RPMI8226 (cell line): Measurements from ENCODE around the gene PRKAG2.
"Not testable (repeated sequence)": the region's sequence is repeated elsewhere in the genome, so short reads cannot be mapped to it uniquely, and the experiment has no call there.

ENCODE experiments used
- DNase-seq: peaks from one replicate; pipeline ENCODE4 v3.0.0-alpha.2; 2015

PRKAG2 gene

DNA sequence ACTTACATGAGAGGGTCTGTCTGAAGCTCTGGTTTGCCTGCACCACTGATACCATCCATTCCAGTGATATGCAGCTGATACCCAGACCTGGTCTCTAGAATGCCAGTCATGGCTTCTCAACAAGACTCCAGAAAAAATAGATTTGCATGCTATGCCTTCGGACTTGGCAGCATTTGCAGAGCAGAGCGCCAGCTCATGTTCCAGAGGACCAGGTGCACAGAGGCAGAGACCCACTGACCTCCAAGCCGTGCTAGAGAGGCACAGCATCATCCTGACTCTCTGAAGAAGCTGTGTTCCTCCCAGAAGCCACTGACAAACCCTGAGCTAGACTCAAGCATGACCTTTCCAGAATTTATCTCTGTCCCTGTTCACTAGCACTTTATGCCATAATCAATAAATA, 6.9 kb upstream of the PRKAG2 start:
- DNase-seq, result no peak

DNA sequence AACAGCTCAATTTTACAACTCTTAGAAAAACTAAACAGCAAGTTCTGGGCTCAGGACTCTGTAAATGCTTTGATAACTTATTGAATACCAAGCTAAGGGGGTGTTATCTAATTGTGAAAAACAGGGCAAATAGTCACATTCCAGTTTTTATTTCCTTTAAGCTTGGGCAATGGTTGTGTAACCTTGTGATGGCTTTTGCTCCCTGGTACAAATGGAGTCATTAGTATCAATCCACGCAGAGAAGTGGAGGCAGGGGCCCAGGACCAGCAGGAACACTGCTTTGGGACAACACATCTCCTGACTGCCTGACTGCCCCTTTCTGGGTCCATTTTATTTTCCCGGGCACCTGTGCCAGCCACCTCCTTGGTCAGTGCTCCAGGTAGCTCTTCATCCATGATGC, 5.8 kb upstream of the PRKAG2 start:
- DNase-seq, result no peak

GRCh38 chr7:151880688-151881087, 3.8 kb upstream of the PRKAG2 start:
- DNase-seq, result no peak

DNA sequence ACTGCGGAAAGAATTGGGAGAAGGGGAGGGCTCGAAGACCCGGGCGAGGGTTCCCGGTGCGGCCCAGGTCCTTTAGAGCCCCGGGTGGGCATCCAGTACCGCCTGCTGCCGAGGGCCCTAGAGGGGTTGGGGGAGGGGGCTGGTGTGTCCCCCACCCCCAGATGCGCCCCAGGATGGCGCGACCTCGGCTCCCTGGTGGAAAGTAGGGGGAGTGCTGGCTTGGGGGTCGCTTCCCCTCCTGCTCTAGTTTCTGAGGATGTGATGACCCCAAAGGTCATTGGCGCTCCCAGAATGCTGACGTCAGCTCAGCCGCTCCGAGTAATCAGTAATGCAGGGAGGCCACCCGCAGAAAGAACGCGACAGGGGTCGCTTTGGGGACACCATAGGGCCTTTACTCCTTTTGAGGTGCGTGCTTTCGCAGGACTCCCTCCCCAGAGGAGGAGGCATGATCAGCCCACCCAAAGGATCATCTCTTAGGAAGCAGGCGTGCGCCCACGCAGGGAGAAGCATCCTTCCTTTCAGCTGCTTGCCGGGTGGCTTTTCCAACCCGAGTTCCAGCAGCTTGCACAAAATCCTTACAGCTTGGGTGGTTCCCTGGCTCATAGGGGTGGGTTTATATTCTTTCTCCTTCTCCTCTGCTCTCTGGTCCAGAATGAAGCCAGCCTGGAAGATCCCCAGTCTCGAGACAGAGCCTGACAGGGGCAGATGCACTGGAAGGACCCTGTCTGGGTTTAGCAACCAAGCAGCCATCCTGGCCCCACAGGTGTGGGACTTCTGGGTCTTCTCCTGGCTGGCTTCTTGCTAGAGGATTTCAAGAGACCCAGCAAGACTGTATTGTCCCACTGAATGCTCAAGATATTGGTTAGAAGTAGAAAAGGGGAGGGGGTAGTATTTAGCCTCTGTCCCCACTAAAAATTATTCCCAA, 1.3 kb upstream of the PRKAG2 start:
- DNase-seq, result no peak

GRCh38 chr7:151875942-151876898, 695 bp downstream of the PRKAG2 start:
- peak; percentile 60 for DNase-seq

DNA sequence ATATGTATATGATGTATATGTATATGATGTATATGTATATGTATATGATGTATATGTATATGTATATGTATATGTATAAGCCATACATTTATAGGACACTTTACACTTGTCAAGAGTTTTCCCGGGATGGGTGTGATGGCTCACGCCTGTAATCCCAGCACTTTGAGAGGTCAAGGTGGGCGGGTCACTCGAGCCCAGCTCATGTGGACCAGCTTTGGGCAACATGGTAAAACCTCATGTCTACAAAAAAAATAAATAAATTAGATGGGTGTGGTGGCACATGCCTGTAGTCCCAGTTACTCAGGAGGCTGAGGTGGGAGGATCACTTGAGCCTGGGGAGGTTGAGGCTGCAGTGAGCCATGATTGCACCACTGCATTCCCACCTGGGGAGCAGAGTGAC, 2.4 kb downstream of the PRKAG2 start:
- DNase-seq, result not testable (repeated sequence)

GRCh38 chr7:151873402-151873965, 3.4 kb downstream of the PRKAG2 start:
- DNase-seq, result no peak

GRCh38 chr7:151872531-151873401, 4.1 kb downstream of the PRKAG2 start:
- DNase-seq, result no peak

GRCh38 chr7:151871904-151872303, 5.0 kb downstream of the PRKAG2 start:
- DNase-seq, result no peak

GRCh38 chr7:151871189-151871735, 5.7 kb downstream of the PRKAG2 start:
- DNase-seq, result no peak

DNA sequence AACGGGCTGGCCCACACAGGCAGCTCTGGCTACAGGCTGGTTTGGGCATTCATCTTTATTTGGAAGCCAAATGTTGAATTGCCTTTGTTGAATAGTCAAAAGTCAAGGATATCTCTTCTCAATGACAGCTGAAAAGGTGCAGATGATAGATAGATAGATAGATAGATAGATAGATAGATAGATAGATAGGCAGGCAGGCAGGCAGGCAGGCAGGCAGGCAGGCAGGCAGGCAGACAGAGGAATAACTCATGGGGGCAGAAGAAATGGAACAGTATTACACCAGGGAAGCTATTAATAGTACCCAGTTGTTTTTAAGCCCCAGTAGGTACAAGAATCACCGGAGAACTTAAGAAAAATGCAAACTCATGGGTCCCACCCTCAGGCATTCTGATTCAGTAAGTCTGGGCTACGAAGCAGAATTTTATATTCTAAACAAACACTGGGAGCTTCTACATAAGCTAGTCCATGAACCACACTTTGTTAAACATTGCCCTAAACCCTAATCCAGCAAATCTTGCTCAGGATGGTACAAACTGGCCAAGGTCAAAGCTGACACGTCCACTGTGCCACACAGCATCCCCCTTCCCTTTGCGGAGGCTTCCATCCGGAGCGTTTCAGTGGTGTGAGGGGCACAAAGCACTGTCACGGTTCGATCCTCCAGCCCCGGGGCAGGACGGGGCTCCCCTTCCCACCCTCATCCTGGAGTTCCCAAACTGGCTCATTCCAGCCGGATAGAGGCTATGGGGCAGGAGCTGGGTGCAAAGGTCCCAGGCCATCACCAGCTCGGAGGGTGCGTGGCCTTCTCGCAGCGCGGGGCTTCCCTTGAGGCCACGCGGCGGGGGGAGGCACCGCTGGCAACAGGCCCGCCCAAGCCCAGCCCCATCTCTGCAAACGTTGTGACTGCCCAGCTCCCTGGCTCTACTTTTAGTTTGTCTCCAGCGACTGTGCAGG, 6.7 kb downstream of the PRKAG2 start:
- DNase-seq, result no peak

- DNase-seq, result no peak
These were observed 7.5 kb downstream of the PRKAG2 start for GRCh38 chr7:151869455-151869854.

DNA sequence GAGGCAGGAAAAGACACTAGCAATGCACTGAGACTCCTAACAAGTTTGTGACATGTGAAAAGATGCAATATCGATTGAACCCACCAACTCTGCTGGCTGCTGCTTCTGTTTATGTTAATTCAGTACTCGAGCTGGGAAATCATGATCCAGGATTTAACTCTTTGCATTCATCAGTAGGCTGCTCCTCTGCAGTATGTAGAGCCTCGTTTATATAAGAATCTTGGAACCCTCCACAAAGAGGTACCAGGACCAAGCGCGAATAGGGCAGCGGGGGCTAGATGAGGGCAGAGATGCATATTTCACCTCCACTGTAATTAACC, 7.8 kb downstream of the PRKAG2 start:
- no peak for DNase-seq

- DNase-seq, result no peak
These were observed 8.4 kb downstream of the PRKAG2 start for GRCh38 chr7:151868396-151869108.

- DNase-seq, result no peak
These were observed 9.0 kb downstream of the PRKAG2 start for GRCh38 chr7:151867912-151868311.

DNA sequence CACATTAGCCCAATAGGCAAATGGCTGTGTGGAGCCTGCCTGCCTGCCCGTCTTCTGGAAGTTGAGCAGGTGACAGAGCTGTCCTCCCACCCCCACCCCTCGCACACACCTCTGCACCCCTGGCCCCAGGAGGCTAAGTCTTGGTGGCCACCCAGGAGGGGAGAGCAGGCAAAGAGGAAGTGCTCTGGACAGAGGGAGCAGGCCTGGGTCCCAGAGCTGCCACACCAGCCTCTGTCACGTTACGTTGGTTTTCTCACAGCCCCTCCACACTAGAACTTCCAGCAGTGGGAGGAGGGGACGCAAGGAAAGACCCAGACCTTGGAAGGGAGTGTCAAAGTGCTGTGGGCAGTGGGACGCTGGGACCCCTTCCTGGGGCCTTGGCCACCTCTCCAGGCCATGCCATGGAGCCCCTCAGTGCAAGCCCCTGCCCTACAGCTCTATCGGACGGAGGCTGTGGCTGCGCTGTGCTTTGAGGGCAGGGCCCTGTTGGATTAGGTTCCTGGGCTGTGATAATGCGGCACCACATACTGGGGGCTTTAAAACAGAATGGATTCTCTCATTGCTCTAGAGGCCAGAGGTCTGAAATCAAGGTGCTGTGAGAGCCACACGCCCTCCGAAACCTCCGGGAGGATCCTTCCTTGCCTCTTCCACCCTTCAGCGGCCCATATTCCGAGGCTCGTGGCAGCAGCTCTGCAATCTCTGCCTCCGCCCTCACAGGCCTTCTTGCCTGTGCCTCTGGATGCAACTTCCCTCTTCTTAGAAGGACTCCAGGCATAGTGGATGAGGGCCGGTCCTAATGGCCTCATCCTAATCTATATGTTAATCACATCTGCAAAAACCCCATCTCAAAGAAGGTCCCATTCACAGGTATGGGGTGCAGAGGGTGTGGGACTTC, 9.9 kb downstream of the PRKAG2 start:
- no peak for DNase-seq

- no peak for DNase-seq
These were observed 10.9 kb downstream of the PRKAG2 start for GRCh38 chr7:151866028-151866427.

DNA sequence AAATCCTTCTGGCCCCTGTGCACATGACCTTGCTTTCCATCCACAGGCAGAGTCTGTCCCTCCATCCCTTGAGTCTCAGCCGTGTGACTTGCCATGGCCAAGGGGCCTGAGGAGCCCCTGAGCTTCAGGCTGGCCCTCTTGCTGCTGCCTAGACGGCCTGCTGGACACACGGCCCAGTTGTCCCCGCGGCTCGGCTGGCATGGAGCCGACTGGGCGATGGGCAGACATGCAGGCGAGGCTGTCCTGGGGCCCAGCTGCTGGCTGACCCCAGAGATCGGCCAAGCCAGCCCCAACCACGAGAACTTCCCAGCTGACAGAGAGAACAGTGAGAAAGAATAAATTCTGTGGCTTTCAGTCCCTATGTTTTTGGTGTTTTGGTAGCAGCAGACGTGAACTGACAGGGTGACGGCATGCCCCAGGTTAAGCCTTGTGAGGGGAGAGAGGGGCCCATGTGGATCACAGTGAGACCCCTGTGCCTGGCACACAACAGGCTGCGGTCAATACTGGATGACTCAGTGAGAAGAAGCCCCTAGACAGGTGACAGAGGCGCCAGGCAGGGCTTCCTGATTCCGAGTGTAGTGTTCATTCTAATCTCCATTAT, 11.7 kb downstream of the PRKAG2 start:
- DNase-seq, result no peak

GRCh38 chr7:151864561-151864960, 12.4 kb downstream of the PRKAG2 start:
- no peak for DNase-seq
